HL-60 (cell line): ENCODE measurements around the gene ANO10.

Source experiments
- CTCF ChIP-seq: IDR thresholded peaks from one replicate; pipeline ENCODE4 v1.5.1; 2011; ENCODE audit warnings: low read length, control low read depth, inconsistent platforms; ENCODE audit not compliant: insufficient read depth
- POLR2AphosphoS5 ChIP-seq: IDR thresholded peaks from 2 replicates; pipeline ENCODE4 v1.6.1; 2012; ENCODE audit warnings: low read depth

- TF ChIP-seq CTCF (no peak), POLR2AphosphoS5 (no peak)
These were observed 5.5 kb upstream of the ANO10 start for GRCh38 chr3:43627360-43627759.
